Fibroblast of pulmonary artery (primary cell): ENCODE results near the gene SLC22A15.

Source experiments
- DNase-seq: peaks from one replicate; pipeline ENCODE4 v3.0.0-alpha.2; 2010; ENCODE audit warnings: low read depth
- H3K4me3 ChIP-seq: replicated peaks from 2 replicates; pipeline ENCODE4 v1.5.1; 2011; ENCODE audit warnings: low read depth, mild to moderate bottlenecking, control low read depth, low read length, moderate library complexity
- CTCF ChIP-seq: IDR thresholded peaks from 2 replicates; pipeline ENCODE4 v1.5.1; 2011; ENCODE audit warnings: mild to moderate bottlenecking, control low read depth, low read length, inconsistent platforms; ENCODE audit errors: missing control alignments

Gene SLC22A15

GRCh38 chr1:116118471-116118870 lies 142.2 kb downstream of the SLC22A15 start:
- no peak for TF ChIP-seq CTCF
- no peak overlapping the region for H3K4me3 ChIP-seq
- no peak for DNase-seq
